ENCODE measurements around the gene LRRTM1.

Gene LRRTM1

GRCh38 chr2:80259292-80259691, 45.3 kb downstream of the LRRTM1 start:
- no peak for DNase-seq (ENCODE audit: low spot score)
- no peak for TF ChIP-seq CTCF (IDR thresholded peaks at IDR 0.05; ENCODE audit: extremely low read depth, missing control alignments)

- TF ChIP-seq CTCF (IDR thresholded peaks at IDR 0.05; ENCODE audit: extremely low read depth, missing control alignments), result no peak
- no peak for DNase-seq (ENCODE audit: low spot score)
Measured at GRCh38 chr2:80258793-80259192, 45.8 kb downstream of the LRRTM1 start.

- no peak for TF ChIP-seq CTCF (IDR thresholded peaks at IDR 0.05; ENCODE audit: extremely low read depth, missing control alignments)
- no peak for DNase-seq (ENCODE audit: low spot score)
Measured at GRCh38 chr2:80258341-80258740, 46.2 kb downstream of the LRRTM1 start.

GRCh38 chr2:80257450-80257849, 47.1 kb downstream of the LRRTM1 start:
- no peak for TF ChIP-seq CTCF (IDR thresholded peaks at IDR 0.05; ENCODE audit: extremely low read depth, missing control alignments)
- no peak for DNase-seq (ENCODE audit: low spot score)

- DNase-seq (ENCODE audit: low spot score), result no peak
- no peak for TF ChIP-seq CTCF (IDR thresholded peaks at IDR 0.05; ENCODE audit: extremely low read depth, missing control alignments)
Measured at GRCh38 chr2:80256782-80257167, 47.8 kb downstream of the LRRTM1 start.

GRCh38 chr2:80255918-80256781, 48.4 kb downstream of the LRRTM1 start:
- TF ChIP-seq CTCF (IDR thresholded peaks at IDR 0.05; ENCODE audit: extremely low read depth, missing control alignments), result no peak
- DNase-seq (ENCODE audit: low spot score), result no peak

GRCh38 chr2:80252294-80252986, 52.1 kb downstream of the LRRTM1 start:
- TF ChIP-seq CTCF (IDR thresholded peaks at IDR 0.05; ENCODE audit: extremely low read depth, missing control alignments), result no peak
- no peak for DNase-seq (ENCODE audit: low spot score)
